HG02943 (cell line): Measurements from ENCODE around the gene KCNJ10.
"Not testable (repeated sequence)": the region's sequence is repeated elsewhere in the genome, so short reads cannot be mapped to it uniquely, and the experiment has no call there.

Source experiments
- ATAC-seq: cut with Tn5 transposase; IDR thresholded peaks from one replicate; pipeline ENCODE4 v1.9.1; 2021; ENCODE audit warnings: mild to moderate bottlenecking, low read depth, moderate library complexity; ENCODE audit not compliant: unreplicated experiment

KCNJ10 gene

DNA sequence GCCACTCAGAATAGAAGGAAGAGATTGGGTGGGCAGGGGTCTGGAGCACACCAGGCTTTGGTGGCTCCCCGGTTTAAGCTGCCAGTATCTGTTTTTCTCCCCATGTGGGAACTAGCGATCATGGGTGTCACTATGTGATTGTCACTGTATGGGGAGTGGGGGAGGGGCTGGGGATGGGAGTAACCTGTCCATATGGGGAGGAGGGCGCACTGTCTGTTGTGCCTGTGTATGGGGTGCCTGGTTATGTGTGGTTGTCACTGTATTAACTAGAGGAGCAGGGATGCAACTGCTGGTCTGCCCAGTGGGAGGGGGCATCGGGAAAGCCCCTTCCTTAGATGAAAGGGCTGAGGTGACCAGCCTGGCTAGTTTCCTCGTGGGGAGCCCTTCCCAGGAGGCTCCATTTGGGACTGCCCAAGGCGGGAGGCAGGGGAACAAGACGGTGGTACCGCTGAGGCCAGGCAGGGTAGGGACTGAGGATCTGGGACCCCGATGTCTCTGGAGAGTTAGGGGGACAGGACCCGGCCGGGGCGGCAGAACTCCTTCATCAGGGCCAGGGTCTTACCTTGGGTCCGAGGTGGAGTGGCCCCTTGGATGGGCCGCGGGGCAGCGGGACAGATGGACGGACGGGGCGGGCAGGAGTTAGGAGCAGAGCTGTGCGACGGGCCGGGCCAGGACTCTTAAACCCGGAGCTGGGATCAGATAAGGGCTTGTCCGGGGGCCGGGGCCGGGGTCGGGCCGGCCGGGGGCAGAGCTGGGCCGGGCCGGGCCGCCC lies at the start of gene KCNJ10:
KCNJ10 (minus strand) TSS at position 701 of the 772 bp plus-strand sequence. CDS start 27,628 bp downstream, outside the sequence.
- ATAC-seq = no peak

DNA sequence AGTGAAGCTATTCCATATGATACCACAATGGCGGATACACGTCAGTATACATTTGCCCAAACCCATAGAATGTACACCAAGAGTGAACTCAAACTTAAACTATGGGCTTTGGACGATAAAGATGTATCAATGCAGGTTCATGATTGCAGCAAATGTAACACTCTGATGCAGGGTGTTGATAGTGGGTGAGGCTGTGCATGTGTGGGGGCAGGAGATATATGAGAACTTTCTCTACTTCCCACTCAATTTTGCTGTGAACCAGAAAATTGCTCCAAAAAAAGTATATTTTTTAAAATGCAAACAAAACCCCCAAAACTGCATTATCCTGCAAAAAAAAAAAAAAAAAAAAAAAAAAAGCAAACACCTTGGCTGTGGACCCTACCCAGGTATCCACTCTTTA lies 49.0 kb upstream of the KCNJ10 start:
- ATAC-seq = no peak

DNA sequence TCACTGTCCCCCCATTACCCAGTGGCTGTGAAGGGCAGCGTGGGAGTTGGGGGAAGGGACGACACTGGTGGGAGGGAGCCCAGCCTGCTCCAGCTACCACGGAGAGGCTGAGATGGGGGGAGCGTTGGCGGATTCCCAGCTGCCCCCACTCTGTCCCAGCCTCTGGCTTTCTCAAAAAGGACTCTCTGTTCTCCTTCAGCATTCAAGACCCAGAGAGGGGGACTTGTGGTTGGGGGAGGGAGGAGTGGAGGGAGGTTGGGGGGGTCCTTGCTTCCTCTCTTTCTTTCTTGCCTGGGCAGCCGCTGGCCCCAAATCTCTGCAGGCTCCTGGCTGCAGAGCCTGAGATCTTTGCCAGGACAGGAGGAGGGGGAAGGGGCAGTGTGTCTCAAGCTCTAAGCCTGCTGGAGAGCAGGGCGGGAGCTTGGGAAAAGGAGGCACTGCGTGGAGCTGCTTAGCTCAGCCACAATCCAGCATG lies 47.8 kb upstream of the KCNJ10 start:
- ATAC-seq = no peak

DNA sequence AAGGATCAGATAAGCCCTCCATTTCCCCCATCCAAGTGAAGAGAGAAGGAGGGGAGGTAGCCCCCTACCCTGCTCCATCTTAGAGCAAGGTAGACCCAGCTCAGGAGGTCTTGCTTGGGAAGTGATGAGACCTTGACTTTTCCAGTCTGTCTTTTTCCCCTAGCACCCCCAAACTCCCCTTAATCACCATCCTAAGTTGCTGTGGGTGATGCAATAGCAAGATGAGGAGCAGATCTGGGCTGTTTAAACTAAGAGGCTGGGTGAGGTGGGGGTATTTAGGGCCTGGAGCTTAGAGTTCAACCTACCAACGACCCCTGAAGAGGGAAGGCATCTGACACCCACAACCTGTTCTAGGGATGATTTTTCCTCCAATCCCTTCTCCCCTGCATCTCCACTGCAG lies 47.3 kb upstream of the KCNJ10 start:
- no peak for ATAC-seq

DNA sequence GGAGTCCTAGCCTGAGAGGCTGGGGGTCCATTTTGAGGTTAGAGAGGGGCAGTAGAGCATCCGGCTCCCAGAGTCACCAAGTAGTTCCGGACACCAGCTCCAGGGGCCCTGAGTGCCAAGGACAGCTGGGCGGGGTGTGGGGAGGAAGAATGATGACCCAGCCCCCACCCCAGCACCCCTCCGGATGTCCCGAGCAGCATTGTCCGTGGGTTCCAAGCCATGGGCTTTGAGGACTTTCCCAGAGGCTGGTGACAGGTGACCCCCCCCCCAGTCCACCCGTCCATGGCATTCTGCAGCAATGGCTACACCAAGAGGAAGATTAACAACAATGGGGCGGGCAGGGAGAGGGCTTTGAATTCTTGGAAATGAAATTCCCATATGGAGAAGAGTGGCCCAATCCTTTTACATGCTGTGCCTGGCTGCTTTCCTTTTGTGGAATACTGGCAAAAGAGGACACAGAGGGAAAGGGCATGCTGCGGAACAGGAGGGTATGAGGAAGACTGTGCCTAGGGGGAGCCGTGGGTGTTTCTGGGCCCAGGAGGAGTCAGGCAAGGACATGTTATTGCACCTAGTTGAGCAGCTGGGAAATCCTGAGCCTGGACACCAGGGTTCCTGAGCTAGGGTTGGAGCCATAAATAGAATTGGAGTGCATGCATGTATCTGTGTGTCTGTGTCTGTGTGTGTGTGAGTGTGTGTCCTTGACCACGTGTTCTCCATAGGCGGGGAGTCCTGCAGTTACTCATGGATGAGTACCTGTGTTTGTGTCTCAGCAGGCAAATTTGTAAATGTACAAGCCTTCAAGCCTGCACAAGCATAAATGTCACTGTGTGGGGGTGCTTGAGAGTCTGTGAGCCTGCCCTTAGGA lies 46.6 kb upstream of the KCNJ10 start:
- ATAC-seq = no peak

DNA sequence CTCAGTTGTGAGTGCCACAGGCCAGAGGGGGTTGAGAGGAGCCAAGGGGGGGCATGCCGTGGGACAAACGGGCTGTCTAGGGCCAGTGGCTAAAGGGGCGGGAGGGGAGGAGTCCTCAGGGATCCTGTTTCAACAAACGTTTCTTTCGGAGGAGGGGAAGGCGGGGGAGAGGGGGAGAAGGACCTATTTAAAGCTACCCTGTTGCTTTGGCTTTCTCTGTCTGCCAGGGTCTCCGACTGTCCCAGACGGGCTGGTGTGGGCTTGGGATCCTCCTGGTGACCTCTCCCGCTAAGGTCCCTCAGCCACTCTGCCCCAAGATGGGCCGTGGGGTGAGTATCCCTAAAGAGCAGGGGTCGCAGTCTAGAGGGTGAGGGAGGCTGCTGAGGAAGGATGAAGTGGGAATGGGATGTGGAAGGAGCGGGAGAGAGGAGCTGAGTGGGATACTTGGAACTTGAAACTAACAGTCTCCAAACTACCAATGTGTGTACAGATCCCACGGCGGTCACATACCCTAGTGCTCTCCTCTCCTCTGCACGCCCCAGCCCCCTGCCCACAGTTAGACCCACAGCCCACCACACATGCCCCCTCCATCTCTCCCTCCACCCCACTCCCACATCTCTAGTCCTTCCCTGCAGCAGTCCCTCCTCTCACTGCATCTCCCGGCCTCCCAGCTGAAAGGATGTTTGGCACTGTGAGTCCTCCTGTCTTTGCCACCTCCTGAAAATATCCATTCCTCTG lies 45.8 kb upstream of the KCNJ10 start, which contains the start of gene ATP1A2:
ATP1A2 (plus strand) TSS at position 215 of the 738 bp plus-strand sequence; CDS start at position 318, 103 bp downstream.
- no peak for ATAC-seq

DNA sequence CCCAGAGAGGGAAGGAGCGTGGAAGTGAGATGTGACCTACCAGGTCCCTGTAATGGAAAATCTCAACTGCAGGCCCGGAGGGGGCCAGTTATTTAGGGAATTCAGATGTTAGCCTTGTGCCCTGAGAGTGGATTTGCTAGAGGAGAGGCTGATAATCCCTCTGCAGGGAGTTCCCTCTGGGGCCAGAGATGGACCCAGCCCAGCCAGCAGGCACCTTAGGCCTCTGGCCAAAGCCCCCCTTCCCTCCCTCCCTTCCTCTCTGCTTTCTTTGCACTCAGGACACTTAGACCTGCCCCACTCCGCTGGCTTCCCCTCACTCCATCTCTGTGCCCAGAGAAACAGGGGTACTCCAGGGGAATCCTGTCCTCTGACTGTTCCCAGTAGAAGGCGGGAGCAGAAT lies 44.1 kb upstream of the KCNJ10 start:
- no peak for ATAC-seq

DNA sequence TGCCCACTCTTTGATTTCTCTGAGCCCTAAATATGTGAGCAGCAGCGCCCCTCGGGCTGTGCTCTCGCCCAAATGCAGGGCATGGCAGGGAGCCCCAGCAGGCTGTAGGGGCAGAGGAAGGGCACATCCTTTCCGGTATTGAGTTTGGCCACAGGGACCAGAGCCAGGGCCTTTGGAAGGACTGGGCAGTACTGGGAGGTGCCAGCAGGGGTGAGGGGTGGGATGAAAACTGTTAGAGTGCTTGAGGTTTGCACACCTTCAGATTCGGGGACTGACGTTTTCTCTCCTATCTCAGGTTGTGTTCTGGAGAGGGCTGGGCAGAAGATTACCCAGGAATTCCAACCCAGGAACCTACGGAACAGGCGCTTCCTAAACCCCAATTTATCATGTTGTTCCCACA lies 43.4 kb upstream of the KCNJ10 start:
- ATAC-seq = no peak

DNA sequence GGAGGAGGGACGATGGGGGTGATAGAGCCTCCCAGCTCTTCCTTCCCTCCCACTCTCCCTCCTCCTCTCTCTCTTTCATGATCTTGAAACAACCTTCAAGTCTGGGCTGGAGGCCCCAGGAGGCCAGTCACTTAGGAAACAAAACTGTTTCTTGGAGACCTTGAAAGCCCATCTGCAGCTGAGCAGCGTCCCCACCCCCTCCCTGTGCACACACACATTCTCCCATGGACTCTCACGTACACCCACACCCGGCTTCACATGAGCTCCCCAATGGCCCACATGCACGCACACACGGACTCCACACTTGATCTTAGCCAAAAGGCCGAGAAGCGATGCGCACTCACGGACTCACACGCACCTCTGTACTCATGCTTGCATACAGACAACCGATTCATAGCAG lies 42.4 kb upstream of the KCNJ10 start:
- no peak for ATAC-seq

DNA sequence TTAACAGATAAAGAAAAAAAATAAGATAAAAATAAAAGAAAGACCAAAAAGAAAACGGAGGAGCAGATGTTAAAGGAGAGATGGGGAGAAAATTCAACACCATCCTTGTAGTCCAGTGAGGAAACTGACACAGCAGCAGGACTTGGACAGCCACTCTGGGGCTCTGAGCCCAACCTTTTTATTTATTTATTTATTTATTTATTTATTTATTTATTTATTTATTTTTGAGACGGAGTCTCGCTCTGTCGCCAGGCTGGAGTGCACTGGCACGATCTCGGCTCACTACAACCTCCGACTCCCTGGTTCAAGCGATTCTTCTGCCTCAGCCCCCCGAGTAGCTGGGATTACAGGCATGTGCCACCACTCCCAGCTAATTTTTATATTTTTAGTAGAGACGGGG lies 41.5 kb upstream of the KCNJ10 start:
- ATAC-seq = not testable (repeated sequence)

DNA sequence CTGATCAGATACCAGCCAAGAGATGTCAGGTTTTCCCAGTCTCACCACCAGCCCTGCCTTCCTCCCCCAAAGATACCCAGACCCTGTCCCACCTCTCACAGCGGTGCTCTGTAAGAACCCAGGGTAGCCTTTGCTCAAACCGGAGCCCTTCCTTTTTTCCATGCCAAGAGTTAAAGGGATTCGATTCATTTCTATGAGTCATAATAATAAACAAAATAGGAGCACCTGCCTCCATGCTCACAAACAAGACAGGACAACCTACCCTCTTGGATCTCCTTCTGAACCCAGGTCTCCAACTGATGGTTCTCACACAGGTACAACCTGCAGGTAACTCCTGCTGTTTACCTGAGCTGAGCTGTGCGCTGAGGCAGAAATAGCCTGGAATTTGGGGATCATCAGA lies 39.7 kb upstream of the KCNJ10 start:
- no peak for ATAC-seq

DNA sequence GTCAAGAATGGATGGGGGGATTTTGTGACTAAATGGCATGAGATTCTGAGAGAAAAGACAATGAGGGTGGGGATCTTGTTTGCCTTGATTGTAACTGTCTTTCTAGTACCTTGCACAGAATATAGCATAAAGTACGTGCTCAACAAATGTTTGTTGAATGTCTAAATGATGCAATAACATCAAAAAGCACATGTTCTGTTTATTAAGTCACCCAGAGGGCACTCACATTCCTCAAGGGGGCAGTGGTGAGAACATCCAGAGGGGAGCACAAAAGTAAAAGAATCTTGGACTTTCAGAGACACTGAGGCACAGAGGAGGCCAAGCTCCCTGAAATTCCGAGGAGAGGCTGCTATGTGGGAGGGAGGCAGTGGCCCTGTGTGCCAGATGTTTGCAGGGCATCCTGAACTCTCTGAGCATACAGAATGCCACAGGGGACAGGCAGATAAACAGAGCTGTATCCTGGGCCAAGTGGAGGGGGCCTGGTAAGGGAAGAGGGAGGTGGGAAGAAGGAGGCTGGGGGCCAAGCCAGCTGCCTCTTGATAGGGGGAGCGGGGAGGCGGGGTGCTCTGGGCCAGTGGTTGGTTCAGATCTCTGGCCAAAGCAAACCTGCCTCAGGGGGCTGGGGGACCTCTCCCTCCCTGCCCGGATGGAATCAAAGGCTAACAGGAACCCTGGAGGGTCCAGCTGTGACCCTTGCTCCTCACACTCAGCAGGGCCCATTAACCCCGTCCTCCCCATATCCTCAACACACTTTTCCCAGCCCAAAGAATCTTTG lies 39.1 kb upstream of the KCNJ10 start:
- no peak for ATAC-seq

DNA sequence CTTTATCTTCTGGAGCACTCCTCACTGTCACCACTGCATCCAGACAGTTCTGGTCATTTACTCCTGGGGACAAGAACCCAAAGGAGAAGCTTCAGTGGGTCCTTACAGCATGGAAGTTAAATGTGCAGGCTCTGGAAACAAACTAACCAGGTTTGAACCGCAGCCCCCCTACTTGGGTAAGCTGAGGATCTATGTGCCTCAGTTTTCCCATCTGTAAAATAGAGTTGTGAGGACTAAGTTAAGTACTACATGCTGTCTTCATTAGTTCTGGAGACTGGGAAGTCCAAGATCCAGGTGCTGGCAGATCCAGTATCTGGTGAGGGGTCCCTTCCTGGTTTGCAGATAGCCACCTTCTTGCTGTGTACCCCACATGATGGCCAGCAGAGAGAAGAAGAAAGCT lies 37.6 kb upstream of the KCNJ10 start:
- no peak for ATAC-seq

DNA sequence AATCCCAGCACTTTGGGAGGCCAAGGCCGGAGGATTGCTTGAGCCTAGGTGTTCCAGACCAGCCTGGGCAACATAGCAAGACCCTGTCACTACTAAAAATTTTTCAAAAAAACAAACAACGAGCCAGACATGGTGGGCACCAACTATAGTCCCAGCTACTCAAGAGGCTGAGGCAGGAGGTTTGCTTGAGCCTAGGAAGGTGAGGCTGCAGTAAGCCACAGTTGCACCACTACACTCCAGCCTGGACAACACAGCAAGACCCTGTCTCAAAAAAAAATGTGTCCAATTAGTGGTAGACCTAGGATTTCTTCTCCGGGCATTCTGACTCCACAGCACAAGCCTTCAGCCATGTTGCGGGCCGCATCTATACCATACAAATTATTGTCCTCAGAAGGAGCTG lies 35.2 kb upstream of the KCNJ10 start:
- no peak for ATAC-seq

DNA sequence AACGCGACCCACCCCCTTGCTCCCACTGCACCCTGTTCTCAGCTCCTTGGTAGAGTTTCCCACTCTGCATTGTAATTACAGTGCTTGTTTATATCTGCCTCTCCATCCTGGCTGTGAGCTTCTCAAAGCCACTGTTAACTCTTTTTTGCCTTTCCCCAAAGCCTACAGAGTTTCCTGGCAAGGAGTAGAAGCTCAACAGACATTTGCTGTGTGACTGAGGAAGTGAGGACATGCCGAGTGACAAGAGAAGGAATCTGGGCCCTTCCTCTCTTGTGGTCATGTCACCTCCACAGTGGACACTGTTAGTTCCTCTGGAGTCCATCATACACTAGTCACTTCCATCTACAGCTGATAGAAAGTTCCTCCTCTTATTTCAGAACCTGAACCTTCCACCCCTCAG lies 34.5 kb upstream of the KCNJ10 start:
- no peak for ATAC-seq

DNA sequence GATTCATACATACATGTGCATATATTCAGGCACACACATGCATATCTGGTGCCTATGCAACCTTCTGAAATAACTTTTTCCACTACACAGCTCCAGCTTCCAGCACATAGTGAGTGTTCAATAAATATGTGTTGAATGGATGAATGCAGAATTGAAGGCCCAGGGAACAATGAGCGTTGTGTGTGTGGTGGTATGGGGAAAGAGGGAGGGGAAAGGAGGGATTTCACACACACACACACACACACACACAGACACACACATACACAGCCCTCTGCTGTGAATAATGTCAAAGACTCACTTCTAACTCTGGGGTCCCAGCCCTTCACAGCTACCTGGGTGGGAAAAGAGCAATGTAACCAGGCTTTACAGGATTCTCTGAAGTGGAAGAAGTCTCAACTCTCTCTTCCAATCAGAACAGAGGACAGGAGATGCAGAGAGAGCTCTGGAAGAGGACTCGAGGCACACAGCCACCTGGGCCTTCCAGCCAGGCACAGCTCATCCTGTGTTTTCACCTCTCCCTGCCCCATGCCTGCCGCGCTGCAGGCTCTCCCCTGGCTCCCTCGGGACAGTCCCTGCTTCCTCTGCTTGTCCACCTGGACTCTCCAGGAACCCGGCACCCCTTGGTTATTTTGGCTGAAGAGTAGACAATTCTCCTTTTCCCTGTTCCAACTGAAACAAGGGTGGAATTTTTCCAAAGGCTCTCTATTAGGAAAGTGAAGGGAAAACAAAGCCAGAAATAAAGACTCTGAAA lies 33.9 kb upstream of the KCNJ10 start:
- no peak for ATAC-seq

DNA sequence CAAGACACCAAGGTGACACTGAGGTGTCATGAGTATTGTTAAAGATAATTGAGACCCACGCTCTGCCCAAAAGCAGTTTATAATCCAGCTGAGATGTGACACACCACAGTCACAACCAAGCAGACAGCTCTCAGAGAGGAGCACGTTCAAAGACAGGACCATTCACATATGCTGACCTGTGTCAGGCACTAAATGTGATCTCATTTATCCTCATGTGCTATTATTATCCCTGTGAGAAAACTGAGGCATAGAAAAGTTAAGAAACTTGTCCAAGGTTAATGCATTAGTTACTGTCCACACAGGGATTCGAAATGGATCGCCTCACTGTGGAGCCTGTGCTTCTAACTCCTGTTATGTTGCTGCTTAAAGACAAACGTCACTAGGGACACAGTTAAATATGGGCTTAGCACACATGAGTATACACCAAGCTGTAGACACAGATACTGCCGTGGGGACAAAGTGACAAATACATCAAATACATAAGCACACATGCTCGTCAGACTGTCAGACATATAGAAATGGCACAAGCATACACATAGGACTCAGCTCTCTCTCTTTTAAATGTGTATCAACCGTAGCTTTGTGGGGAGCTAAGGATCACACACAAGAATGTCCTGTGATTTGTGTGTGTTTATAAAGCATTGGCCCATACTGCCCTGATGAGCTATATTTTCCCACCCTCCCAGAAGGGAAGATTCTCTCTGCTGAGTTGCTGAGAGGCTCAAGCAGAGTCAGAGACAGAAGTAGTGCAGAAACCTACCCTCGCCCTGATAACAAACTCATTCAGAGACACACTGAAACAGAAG lies 32.0 kb upstream of the KCNJ10 start:
- ATAC-seq = no peak

DNA sequence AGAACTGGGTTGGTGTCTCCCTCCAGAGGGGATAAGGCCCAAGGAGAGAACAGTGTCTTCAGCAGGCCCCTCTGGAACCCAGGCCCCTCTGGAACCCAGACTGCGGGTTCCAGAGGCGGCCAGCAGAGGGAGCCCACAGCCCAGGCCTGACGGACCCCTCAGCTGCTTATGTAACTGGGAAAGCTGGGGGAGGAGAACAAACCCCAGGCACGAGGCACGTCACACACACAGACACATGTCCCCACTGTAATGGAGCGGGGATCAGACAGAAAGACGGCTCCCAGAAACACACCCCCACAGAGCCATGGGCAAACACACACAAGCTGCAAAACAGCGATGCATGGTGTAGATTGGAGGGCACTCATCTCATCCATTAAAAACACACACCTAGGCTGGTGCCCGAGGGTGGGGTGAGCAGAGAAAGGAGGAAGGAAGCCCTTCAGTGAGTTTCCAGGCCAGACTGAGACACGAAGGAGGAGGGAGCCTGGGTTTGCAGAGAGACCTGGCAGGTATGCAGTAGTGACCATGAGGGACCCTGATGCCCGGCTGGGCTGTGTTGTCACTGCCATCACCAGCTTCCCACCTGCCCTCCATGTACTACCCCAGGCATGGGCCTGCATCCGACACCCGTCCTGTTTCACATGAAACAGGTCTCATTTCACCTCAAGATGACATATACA lies 31.2 kb upstream of the KCNJ10 start:
- ATAC-seq = no peak
